Activated B cell treated with CpG ODN at 0.5 μM for 24 hours (primary cell): ENCODE results near the gene SLC9C1. TPM values are rescaled to one million over a fixed set of nuclear protein-coding genes. Genes with fewer than 3 reads are reported as not detected.

ENCODE experiments used
- ATAC-seq: fragments of 200-7000 bp; cut with Tn5 transposase; one replicate; pipeline ENCODE4 v1.10.0; 2021; ENCODE audit warnings: low read depth, mild to moderate bottlenecking, moderate library complexity
- CTCF ChIA-PET: fragments of 350-600 bp; sonication (Branson Sonifier 250); formaldehyde crosslinking; loops from one replicate; lab custom pipeline; 2021; ENCODE audit warnings: antibody characterized with exemption; lab: Charles Lee
- POLR2A ChIA-PET: fragments of 350-600 bp; sonication (Branson Sonifier 250); formaldehyde crosslinking; loops from one replicate; lab custom pipeline; 2021; ENCODE audit warnings: antibody characterized with exemption; lab: Charles Lee
- DNase-seq: peaks from one replicate; pipeline ENCODE4 v3.0.0; 2022
- H3K27ac Mint-ChIP-seq: one replicate; pipeline ENCODE4 v1.8.0; 2020; ENCODE audit warnings: mixed read lengths
- H3K27me3 Mint-ChIP-seq: one replicate; pipeline ENCODE4 v1.8.0; 2021; ENCODE audit warnings: mixed read lengths
- H3K36me3 Mint-ChIP-seq: one replicate; pipeline ENCODE4 v1.8.0; 2021; ENCODE audit warnings: low read depth, mixed read lengths
- H3K4me1 Mint-ChIP-seq: one replicate; pipeline ENCODE4 v1.8.0; 2021; ENCODE audit warnings: mixed read lengths
- H3K4me3 Mint-ChIP-seq: one replicate; pipeline ENCODE4 v1.8.0; 2020; ENCODE audit warnings: mild to moderate bottlenecking, mixed read lengths
- H3K9me3 Mint-ChIP-seq: one replicate; pipeline ENCODE4 v1.8.0; 2020; ENCODE audit warnings: mixed read lengths
- CTCF ChIP-seq: fragments of 200-600 bp; IDR thresholded peaks from one replicate; pipeline ENCODE4 v1.8.0; 2022; ENCODE audit warnings: antibody characterized with exemption, mild to moderate bottlenecking
- intact Hi-C: fragments of 100-400 bp; cut with micrococcal nuclease; formaldehyde crosslinking; loops from one replicate; pipeline ENCODE4 v1.15.1; 2024
- total RNA-seq: library from RNA; stranded (reverse); gene quantifications from 2 replicates; pipeline ENCODE4 v1.2.3, GENCODE V29; 2022

The SLC9C1 gene
- total RNA-seq, 1 donor from 2014 or later = 0.58 TPM

- Mint-ChIP-seq H3K9me3 (no peaks in the 10 kb centered on the region), H3K27me3 (no peaks in the 10 kb centered on the region), H3K4me1 (peaks cover 46% of the 10 kb centered on the region), H3K27ac (peak overlapping the region; percentile 70), H3K36me3 (no peaks in the 10 kb centered on the region), H3K4me3 (peak overlapping the region; percentile 56)
- no peak for DNase-seq
- CTCF ChIA-PET = interaction anchor here (1.3 kb wide), 1 partner anchor 186 kb away, joined by 6 read pairs; no protein-coding TSS in a partner anchor
- POLR2A ChIA-PET = interaction anchor here (0.7 to 1.2 kb wide), 3 partner anchors 36 to 513 kb away, joined by 3 to 5 read pairs (median 3); partner anchors contain the start of gene CD200
- no peak for ATAC-seq
- TF ChIP-seq CTCF = no peak
- intact Hi-C loops = loop anchor here (5.0 kb wide), 1 partner anchor 695 kb away; the partner anchor contains the start of gene GTPBP8
These were observed 3.7 kb upstream of the SLC9C1 start for GRCh38 chr3:112297714-112298113.

GRCh38 chr3:112289011-112289410, 5.0 kb downstream of the SLC9C1 start:
- no peak for ATAC-seq
- Mint-ChIP-seq H3K27ac (no peak overlapping the region), H3K9me3 (peaks cover 4% of the 10 kb centered on the region), H3K4me3 (no peak overlapping the region), H3K27me3 (no peaks in the 10 kb centered on the region), H3K4me1 (peaks cover 8% of the 10 kb centered on the region), H3K36me3 (no peaks in the 10 kb centered on the region)
- no peak for DNase-seq
- CTCF ChIA-PET = interaction anchor here (1.8 kb wide), 1 partner anchor 177 kb away, joined by 6 read pairs; no protein-coding TSS in a partner anchor
- POLR2A ChIA-PET = no interaction called here
- intact Hi-C loops = no loop called here
- TF ChIP-seq CTCF = no peak

- ATAC-seq (no peak), DNase-seq (no peak)
- H3K9me3 Mint-ChIP-seq = no peaks in the 10 kb centered on the region
- CTCF ChIA-PET = interaction anchor here (0.8 kb wide), 1 partner anchor 13 kb away, joined by 3 read pairs; the partner anchor contains the start of gene SLC9C1
- no peaks in the 10 kb centered on the region for H3K4me1 Mint-ChIP-seq
- no peak overlapping the region for H3K4me3 Mint-ChIP-seq
- POLR2A ChIA-PET = no interaction called here
- intact Hi-C loops = no loop called here
- no peak overlapping the region for H3K27ac Mint-ChIP-seq
- H3K36me3 Mint-ChIP-seq = no peaks in the 10 kb centered on the region
- H3K27me3 Mint-ChIP-seq = peaks cover 3% of the 10 kb centered on the region
- TF ChIP-seq CTCF = no peak
These were observed 13.8 kb downstream of the SLC9C1 start for GRCh38 chr3:112280266-112280665.

GRCh38 chr3:112273536-112273935, 20.5 kb downstream of the SLC9C1 start:
- H3K27ac Mint-ChIP-seq = no peak overlapping the region
- no peak for ATAC-seq
- H3K4me3 Mint-ChIP-seq = no peak overlapping the region
- peaks cover 3% of the 10 kb centered on the region for H3K27me3 Mint-ChIP-seq
- no peak for TF ChIP-seq CTCF
- no peak for DNase-seq
- ChIA-PET POLR2A (no interaction called here), CTCF (interaction anchor here (1.1 kb wide), 1 partner anchor 135 kb away, joined by 3 read pairs; no protein-coding TSS in a partner anchor)
- intact Hi-C loops = no loop called here
- no peaks in the 10 kb centered on the region for H3K9me3 Mint-ChIP-seq
- peaks cover 10% of the 10 kb centered on the region for H3K4me1 Mint-ChIP-seq
- no peaks in the 10 kb centered on the region for H3K36me3 Mint-ChIP-seq

- no peak for TF ChIP-seq CTCF
- CTCF ChIA-PET = interaction anchor here (0.8 to 1.0 kb wide), 2 partner anchors 15 to 43 kb away, joined by 3 read pairs; no protein-coding TSS in a partner anchor
- Mint-ChIP-seq H3K9me3 (peaks cover 2% of the 10 kb centered on the region), H3K4me1 (no peaks in the 10 kb centered on the region), H3K27me3 (no peaks in the 10 kb centered on the region), H3K4me3 (no peak overlapping the region), H3K27ac (no peak overlapping the region), H3K36me3 (no peaks in the 10 kb centered on the region)
- no peak for ATAC-seq
- DNase-seq = no peak
- POLR2A ChIA-PET = no interaction called here
- intact Hi-C loops = loop anchor here (5.0 kb wide), 1 partner anchor 59 kb away; no protein-coding TSS in a partner anchor
These were observed 32.3 kb downstream of the SLC9C1 start for GRCh38 chr3:112261742-112262141.
